PC-3 (cell line): ENCODE data around the gene MAN2A2.

Experiments used
- CTCF ChIP-seq: fragments of 300-600 bp; sonication (generic); conservative IDR thresholded peaks from 2 replicates; pipeline ENCODE4 v1.5.1; 2017; ENCODE audit warnings: antibody characterized with exemption, low read depth, mild to moderate bottlenecking, low read length
- EZH2 ChIP-seq: fragments of 300-600 bp; sonication (generic); IDR thresholded peaks from one replicate; pipeline ENCODE4 v1.6.1; 2017; ENCODE audit warnings: antibody characterized with exemption, mild to moderate bottlenecking, low read length; ENCODE audit not compliant: unreplicated experiment
- EZH2phosphoT487 ChIP-seq: fragments of 300-600 bp; sonication (generic); IDR thresholded peaks from 2 replicates; pipeline ENCODE4 v1.6.1; 2018; ENCODE audit warnings: mild to moderate bottlenecking, antibody characterized with exemption, low read length, borderline replicate concordance

GRCh38 chr15:90872486-90873184 is 30.5 kb upstream of the MAN2A2 start:
- TF ChIP-seq CTCF (no peak), EZH2 (no peak), EZH2phosphoT487 (no peak)
